Testis (tissue), 3 donors: Measurements from ENCODE around the gene DHDH. TPM values are rescaled to one million over a fixed set of nuclear protein-coding genes. Genes with fewer than 3 reads are reported as not detected.
A peak's percentile ranks its signal among the peaks of the same experiment; 100 is the strongest.

ENCODE experiments used
- DNase-seq: peaks from one replicate; pipeline ENCODE4 v3.0.0-alpha.2; 2019
- H3K27ac ChIP-seq, 2 donors: fragments of 200-600 bp; sonication (generic); one replicate each; pipeline ENCODE4 v1.5.1; 2019
- H3K27me3 ChIP-seq: fragments of 200-600 bp; sonication (generic); one replicate; pipeline ENCODE4 v1.5.1; 2019
- H3K36me3 ChIP-seq: fragments of 200-600 bp; sonication (generic); one replicate; pipeline ENCODE4 v1.5.1; 2017; ENCODE audit warnings: low read depth; ENCODE audit errors: missing control alignments
- H3K4me1 ChIP-seq: fragments of 200-600 bp; sonication (generic); one replicate; pipeline ENCODE4 v1.5.1; 2019
- H3K4me3 ChIP-seq, 2 donors: fragments of 200-600 bp; sonication (generic); one replicate each; pipeline ENCODE4 v1.5.1; 2017 to 2019
- H3K9me3 ChIP-seq: fragments of 200-600 bp; sonication (generic); one replicate; pipeline ENCODE4 v1.5.1; 2017
- CTCF ChIP-seq, 3 experiments: fragments of 450-650 bp in 2 of 3; fragments of 200-600 bp in 1 of 3; sonication (generic) in 1 of 3; IDR thresholded peaks; one replicate each; pipeline ENCODE4 v1.5.1; 2016 to 2019; ENCODE audit warnings: antibody characterized with exemption in 3 of 3, mild to moderate bottlenecking in 2 of 3, moderate library complexity in 1 of 3
- POLR2A ChIP-seq: fragments of 450-650 bp; IDR thresholded peaks from one replicate; pipeline ENCODE4 v1.6.1; 2017; ENCODE audit warnings: antibody characterized with exemption, mild to moderate bottlenecking, moderate library complexity
- WGBS, 2 donors: methylation state at CpG; one replicate each; pipeline ENCODE4 v1.1.5; 2018; 5-methylcytosine and 5-hydroxymethylcytosine counted together
- intact Hi-C: fragments of 100-400 bp; cut with DNase I; formaldehyde crosslinking; loops from one replicate; pipeline ENCODE4 v1.15.1; 2023; ENCODE audit warnings: low total_unique reads
- polyA plus RNA-seq: library from polyadenylated mRNA; stranded (reverse); fragments of 350-450 nt; fragmentation: Illumina TruSeq; extraction: RNeasy Lipid Tissue Mini Kit (QIAGEN cat#74804); gene quantifications from one replicate; pipeline ENCODE4 v1.2.3, GENCODE V29; 2014; ENCODE audit warnings: low read depth, low replicate concordance; ENCODE audit not compliant: insufficient read depth
- small RNA-seq, 2 donors: library from RNA; depleted of rRNA; stranded (forward); fragments of <200 nt; gene quantifications; one replicate each; pipeline ENCODE3, GENCODE V24; 2016
- total RNA-seq, 2 donors: library from RNA; depleted of rRNA; stranded (reverse); fragments of >200 nt; gene quantifications; one replicate each; pipeline ENCODE4 v1.2.3, GENCODE V29; 2016

Gene DHDH
- total and polyA plus RNA-seq, 3 donors from 2014 or later: 2.3 to 3.1 (median 2.4) TPM

GRCh38 chr19:48991873-48992580 is 58.5 kb downstream of the DHDH start:
- peak overlapping the region; percentile 92 to 93 for H3K27ac ChIP-seq
- WGBS, 2 donors: 26 to 31% methylated on average over 6 to 8 of the region's 8 CpGs
- intact Hi-C loops: no loop called here
- TF ChIP-seq POLR2A (no peak), CTCF (IDR thresholded peaks at IDR 0.05) (no peak)
- H3K4me1 ChIP-seq: peaks cover 32% of the 10 kb centered on the region
- no peaks in the 10 kb centered on the region for H3K27me3 ChIP-seq
- peak overlapping the region; percentile 67 to 78 for H3K4me3 ChIP-seq
- DNase-seq: peak; percentile 87
- no peaks in the 10 kb centered on the region for H3K36me3 ChIP-seq
- H3K9me3 ChIP-seq: no peaks in the 10 kb centered on the region

- H3K27me3 ChIP-seq: no peaks in the 10 kb centered on the region
- peak overlapping the region; percentile 92 to 93 for H3K27ac ChIP-seq
- WGBS, 2 donors: 0 to 1% methylated on average over 19 to 20 of the region's 20 CpGs
- no peaks in the 10 kb centered on the region for H3K9me3 ChIP-seq
- H3K4me1 ChIP-seq: peaks cover 32% of the 10 kb centered on the region
- no peaks in the 10 kb centered on the region for H3K36me3 ChIP-seq
- DNase-seq: peak; percentile 25
- H3K4me3 ChIP-seq: peak overlapping the region; percentile 67 to 78
- no peak for TF ChIP-seq POLR2A
- no peak for TF ChIP-seq CTCF (IDR thresholded peaks at IDR 0.05)
- intact Hi-C loops: no loop called here
These were observed 59.2 kb downstream of the DHDH start for GRCh38 chr19:48992581-48993174.

- peaks cover 32% of the 10 kb centered on the region for H3K4me1 ChIP-seq
- no peaks in the 10 kb centered on the region for H3K36me3 ChIP-seq
- peak within 1 kb of the TSS; percentile 67 to 78 for H3K4me3 ChIP-seq
- no peak for TF ChIP-seq POLR2A
- TF ChIP-seq CTCF (IDR thresholded peaks at IDR 0.05): peak; percentile 98 to 99 (median 99)
- peak within 1 kb of the TSS; percentile 92 to 93 for H3K27ac ChIP-seq
- no peaks in the 10 kb centered on the region for H3K9me3 ChIP-seq
- DNase-seq: peak; percentile 99
- intact Hi-C loops: no loop called here
- no peaks in the 10 kb centered on the region for H3K27me3 ChIP-seq
- 0% methylated on average over 20 to 32 of the region's 56 CpGs for WGBS, 2 donors
These were observed 59.9 kb downstream of the DHDH start, which contains the start of the genes GYS1 and RUVBL2 for GRCh38 chr19:48993175-48994034. TSS of gene GYS1 (minus strand) at chr19:48993309. CDS start at chr19:48993112, 197 bp downstream. TSS of gene RUVBL2 (plus strand) at chr19:48993887. CDS start at chr19:48993912, 25 bp downstream.

- no peak for DNase-seq
- intact Hi-C loops: no loop called here
- Histone ChIP-seq H3K9me3 (no peaks in the 10 kb centered on the region), H3K27ac (peak overlapping the region; percentile 92 to 93), H3K27me3 (no peaks in the 10 kb centered on the region), H3K4me3 (peak overlapping the region; percentile 67 to 78), H3K36me3 (no peaks in the 10 kb centered on the region), H3K4me1 (peaks cover 32% of the 10 kb centered on the region)
- TF ChIP-seq POLR2A (no peak), CTCF (IDR thresholded peaks at IDR 0.05) (no peak)
- 0 to 2% methylated on average over 4 to 13 of the region's 13 CpGs for WGBS, 2 donors
These were observed 60.5 kb downstream of the DHDH start for GRCh38 chr19:48994035-48994386.

Small RNA genes within 50 kb of the gene (small RNA-seq; reads per million reads assigned to genes)
- 0 reads per million in 2 donors for gene AC026803.1

Other genes starting within 250 kb of the DHDH start
Only the 30 nearest of the 31 such genes appear.
- gene MAMSTR, start 214.0 kb upstream of the DHDH start, total RNA-seq: 10 to 100 TPM; 21.8 TPM
- 15.0 TPM for gene MAMSTR, start 214.0 kb upstream of the DHDH start, polyA plus RNA-seq
- gene RASIP1, start 193.1 kb upstream of the DHDH start, total RNA-seq: 10 to 100 TPM; 11.2 to 21.4 TPM
- 8.8 TPM for gene RASIP1, start 193.1 kb upstream of the DHDH start, polyA plus RNA-seq
- gene IZUMO1, start 186.8 kb upstream of the DHDH start, total RNA-seq: 10 to 100 TPM; 10.5 to 28.9 TPM
- gene IZUMO1, start 186.8 kb upstream of the DHDH start, polyA plus RNA-seq: 32.8 TPM
- 1 to 10 TPM; 2.0 to 3.6 TPM for gene FUT1, start 181.1 kb upstream of the DHDH start, total RNA-seq
- 5.1 TPM for gene FUT1, start 181.1 kb upstream of the DHDH start, polyA plus RNA-seq
- not detected for gene FGF21, start 178.2 kb upstream of the DHDH start, total RNA-seq
- gene FGF21, start 178.2 kb upstream of the DHDH start, polyA plus RNA-seq: not detected
- 10 to 100 TPM; 58.5 to 67.4 TPM for gene BCAT2, start 122.7 kb upstream of the DHDH start, total RNA-seq
- gene BCAT2, start 122.7 kb upstream of the DHDH start, polyA plus RNA-seq: 38.0 TPM
- 10 to 100 TPM in 1 of 2 donors, 1 to 10 TPM in 1; 5.6 to 11.9 TPM for gene HSD17B14, start 97.2 kb upstream of the DHDH start, total RNA-seq
- 8.8 TPM for gene HSD17B14, start 97.2 kb upstream of the DHDH start, polyA plus RNA-seq
- gene PLEKHA4, start 65.1 kb upstream of the DHDH start, total RNA-seq: 10 to 100 TPM; 12.8 to 22.3 TPM
- gene PLEKHA4, start 65.1 kb upstream of the DHDH start, polyA plus RNA-seq: 19.9 TPM
- gene PPP1R15A, start 61.3 kb upstream of the DHDH start, total RNA-seq: 10 to 100 TPM; 37.2 to 40.9 TPM
- 48.3 TPM for gene PPP1R15A, start 61.3 kb upstream of the DHDH start, polyA plus RNA-seq
- 10 to 100 TPM; 24.5 to 55.2 TPM for gene TULP2, start 35.0 kb upstream of the DHDH start, total RNA-seq
- 72.6 TPM for gene TULP2, start 35.0 kb upstream of the DHDH start, polyA plus RNA-seq
- gene NUCB1, start 33.4 kb upstream of the DHDH start, total RNA-seq: 100 to 1,000 TPM; 139 to 208 TPM
- 136 TPM for gene NUCB1, start 33.4 kb upstream of the DHDH start, polyA plus RNA-seq
- gene BAX, start 21.2 kb downstream of the DHDH start, total RNA-seq: 10 to 100 TPM; 50.1 to 52.1 TPM
- 48.7 TPM for gene BAX, start 21.2 kb downstream of the DHDH start, polyA plus RNA-seq
- 100 to 1,000 TPM; 746 to 935 TPM for gene FTL, start 31.6 kb downstream of the DHDH start, total RNA-seq
- 1,424 TPM for gene FTL, start 31.6 kb downstream of the DHDH start, polyA plus RNA-seq
- 10 to 100 TPM; 21.1 to 23.6 TPM for gene GYS1, start 59.6 kb downstream of the DHDH start, total RNA-seq
- gene GYS1, start 59.6 kb downstream of the DHDH start, polyA plus RNA-seq: 13.8 TPM
- 100 to 1,000 TPM; 299 to 395 TPM for gene RUVBL2, start 60.2 kb downstream of the DHDH start, total RNA-seq
- 528 TPM for gene RUVBL2, start 60.2 kb downstream of the DHDH start, polyA plus RNA-seq
- 10 to 100 TPM in 1 of 2 donors, 1 to 10 TPM in 1; 5.5 to 13.9 TPM for gene LHB, start 83.4 kb downstream of the DHDH start, total RNA-seq
- gene LHB, start 83.4 kb downstream of the DHDH start, polyA plus RNA-seq: 4.4 TPM
- gene CGB3, start 90.6 kb downstream of the DHDH start, total RNA-seq: not detected
- gene CGB3, start 90.6 kb downstream of the DHDH start, polyA plus RNA-seq: not detected
- 1 to 10 TPM in 1 of 2 donors, under 1 TPM in 1; 0.99 to 3.6 TPM for gene CGB2, start 98.2 kb downstream of the DHDH start, total RNA-seq
- gene CGB2, start 98.2 kb downstream of the DHDH start, polyA plus RNA-seq: 2.5 TPM
- gene CGB1, start 103.2 kb downstream of the DHDH start, total RNA-seq: 1 to 10 TPM; 2.3 to 2.9 TPM
- gene CGB1, start 103.2 kb downstream of the DHDH start, polyA plus RNA-seq: not detected
- gene CGB5, start 110.1 kb downstream of the DHDH start, total RNA-seq: 1 to 10 TPM in 1 of 2 donors, not detected in 1; 2.4 TPM
- not detected for gene CGB5, start 110.1 kb downstream of the DHDH start, polyA plus RNA-seq
- gene CGB8, start 115.4 kb downstream of the DHDH start, total RNA-seq: under 1 TPM in 1 of 2 donors, not detected in 1; 0.43 TPM
- gene CGB8, start 115.4 kb downstream of the DHDH start, polyA plus RNA-seq: not detected
- gene CGB7, start 124.0 kb downstream of the DHDH start, total RNA-seq: 1 to 10 TPM; 3.0 to 3.8 TPM
- gene CGB7, start 124.0 kb downstream of the DHDH start, polyA plus RNA-seq: 1.7 TPM
- gene NTF4, start 131.1 kb downstream of the DHDH start, total RNA-seq: under 1 TPM; 0.31 to 0.55 TPM
- gene NTF4, start 131.1 kb downstream of the DHDH start, polyA plus RNA-seq: 0.49 TPM
- under 1 TPM; 0.25 to 0.39 TPM for gene KCNA7, start 139.0 kb downstream of the DHDH start, total RNA-seq
- 0.16 TPM for gene KCNA7, start 139.0 kb downstream of the DHDH start, polyA plus RNA-seq
- 100 to 1,000 TPM; 422 to 484 TPM for gene SNRNP70, start 151.8 kb downstream of the DHDH start, total RNA-seq
- 184 TPM for gene SNRNP70, start 151.8 kb downstream of the DHDH start, polyA plus RNA-seq
- gene LIN7B, start 180.7 kb downstream of the DHDH start, total RNA-seq: 10 to 100 TPM; 57.6 to 66.2 TPM
- gene LIN7B, start 180.7 kb downstream of the DHDH start, polyA plus RNA-seq: 22.4 TPM
- 1 to 10 TPM; 4.0 to 8.5 TPM for gene C19orf73, start 185.4 kb downstream of the DHDH start, total RNA-seq
- 1.5 TPM for gene C19orf73, start 185.4 kb downstream of the DHDH start, polyA plus RNA-seq
- 10 to 100 TPM in 1 of 2 donors, 1 to 10 TPM in 1; 9.2 to 13.1 TPM for gene PPFIA3, start 185.8 kb downstream of the DHDH start, total RNA-seq
- gene PPFIA3, start 185.8 kb downstream of the DHDH start, polyA plus RNA-seq: 8.8 TPM
- 1 to 10 TPM; 1.8 to 5.4 TPM for gene HRC, start 221.7 kb downstream of the DHDH start, total RNA-seq
- gene HRC, start 221.7 kb downstream of the DHDH start, polyA plus RNA-seq: 4.1 TPM
- gene TRPM4, start 224.1 kb downstream of the DHDH start, total RNA-seq: 10 to 100 TPM; 30.5 to 45.7 TPM
- 16.0 TPM for gene TRPM4, start 224.1 kb downstream of the DHDH start, polyA plus RNA-seq